ENCODE data around the gene CDC42EP5.

DNA sequence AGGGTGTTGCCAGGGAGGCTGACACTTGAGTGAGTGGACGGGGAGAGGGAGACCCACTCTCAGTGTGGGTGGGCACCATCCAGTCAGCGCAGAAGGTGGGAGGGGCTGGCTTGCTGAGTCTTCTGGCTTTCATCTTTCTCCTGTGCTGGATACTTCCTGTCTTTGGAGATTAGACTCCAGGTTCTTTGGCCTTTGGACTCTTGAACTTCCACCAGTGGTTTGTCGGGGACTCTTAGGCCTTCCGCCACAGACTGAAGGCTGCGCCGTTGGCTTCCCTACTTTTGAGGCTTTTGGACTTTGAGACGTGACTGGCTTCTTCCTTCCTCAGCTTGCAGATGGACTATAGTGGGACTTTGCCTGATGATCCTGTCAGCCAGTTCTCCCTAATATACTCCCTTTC, 28.4 kb downstream of the CDC42EP5 start:
- TF ChIP-seq, protein P1, sequence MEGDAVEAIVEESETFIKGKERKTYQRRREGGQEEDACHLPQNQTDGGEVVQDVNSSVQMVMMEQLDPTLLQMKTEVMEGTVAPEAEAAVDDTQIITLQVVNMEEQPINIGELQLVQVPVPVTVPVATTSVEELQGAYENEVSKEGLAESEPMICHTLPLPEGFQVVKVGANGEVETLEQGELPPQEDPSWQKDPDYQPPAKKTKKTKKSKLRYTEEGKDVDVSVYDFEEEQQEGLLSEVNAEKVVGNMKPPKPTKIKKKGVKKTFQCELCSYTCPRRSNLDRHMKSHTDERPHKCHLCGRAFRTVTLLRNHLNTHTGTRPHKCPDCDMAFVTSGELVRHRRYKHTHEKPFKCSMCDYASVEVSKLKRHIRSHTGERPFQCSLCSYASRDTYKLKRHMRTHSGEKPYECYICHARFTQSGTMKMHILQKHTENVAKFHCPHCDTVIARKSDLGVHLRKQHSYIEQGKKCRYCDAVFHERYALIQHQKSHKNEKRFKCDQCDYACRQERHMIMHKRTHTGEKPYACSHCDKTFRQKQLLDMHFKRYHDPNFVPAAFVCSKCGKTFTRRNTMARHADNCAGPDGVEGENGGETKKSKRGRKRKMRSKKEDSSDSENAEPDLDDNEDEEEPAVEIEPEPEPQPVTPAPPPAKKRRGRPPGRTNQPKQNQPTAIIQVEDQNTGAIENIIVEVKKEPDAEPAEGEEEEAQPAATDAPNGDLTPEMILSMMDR (IDR thresholded peaks at IDR 0.05), result no peak
- TF ChIP-seq POLR2AphosphoS5 (IDR thresholded peaks at IDR 0.05) (no peak), POLR2A (IDR thresholded peaks at IDR 0.05) (no peak)

All from upper lobe of left lung (tissue), 4 donors.